ENCODE measurements around the gene KLHL6. TPM values are rescaled to one million over a fixed set of nuclear protein-coding genes. Genes with fewer than 3 reads are reported as not detected.
"Not testable (repeated sequence)": the region's sequence is repeated elsewhere in the genome, so short reads cannot be mapped to it uniquely, and the experiment has no call there.

Gene KLHL6
- total RNA-seq, 2 experiments from 2014 or later, result 32.4 to 32.6 TPM

GRCh38 chr3:183442994-183443393 is 112.5 kb downstream of the KLHL6 start:
- Mint-ChIP-seq H3K36me3 (ENCODE audit: low read depth) (no peaks in the 10 kb centered on the region), H3K4me1 (ENCODE audit: low read depth) (peaks cover 3% of the 10 kb centered on the region), H3K9me3 (peaks cover 15% of the 10 kb centered on the region), H3K27me3 (no peaks in the 10 kb centered on the region), H3K4me3 (no peak overlapping the region), H3K27ac (no peak overlapping the region)
- POLR2A ChIA-PET, result no interaction called here
- DNase-seq (no peak), ATAC-seq (no peak)
- TF ChIP-seq CTCF (IDR thresholded peaks at IDR 0.05), result no peak
- intact Hi-C loops (cut with micrococcal nuclease), result no loop called here
- CTCF ChIA-PET, result no interaction called here

- H3K27ac Mint-ChIP-seq; ATAC-seq; H3K4me3 Mint-ChIP-seq; H3K4me1 Mint-ChIP-seq (ENCODE audit: low read depth); DNase-seq; intact Hi-C loops (cut with micrococcal nuclease); H3K36me3 Mint-ChIP-seq (ENCODE audit: low read depth); H3K27me3 Mint-ChIP-seq: not testable (repeated sequence)
- ChIA-PET CTCF (interaction anchor here (1.0 kb wide), 1 partner anchor 120 kb away, joined by 3 read pairs; no protein-coding TSS in a partner anchor), POLR2A (interaction anchor here (0.6 kb wide), 1 partner anchor 289 kb away, joined by 3 read pairs; no protein-coding TSS in a partner anchor)
- H3K9me3 Mint-ChIP-seq, result peaks cover 15% of the 10 kb centered on the region
Observed at GRCh38 chr3:183440521-183440920, 115.0 kb downstream of the KLHL6 start.

DNA sequence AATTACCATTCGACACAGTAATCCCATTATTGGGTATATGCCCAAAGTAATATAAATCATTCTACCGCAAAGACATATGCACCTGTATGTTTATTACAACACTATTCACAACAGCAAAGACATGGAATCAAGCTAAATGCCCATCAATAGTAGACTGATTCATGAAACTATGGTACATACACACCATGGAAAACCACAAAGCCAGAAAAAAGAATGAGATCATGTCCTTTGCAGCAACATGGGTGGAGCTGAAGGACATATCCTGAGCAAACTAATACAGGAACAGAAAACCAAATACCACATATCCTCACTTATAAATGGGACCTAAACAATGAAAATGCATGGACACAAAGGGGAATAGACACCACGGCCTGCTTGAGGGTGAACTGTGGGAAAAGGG is 116.0 kb downstream of the KLHL6 start:
- intact Hi-C loops (cut with micrococcal nuclease), result no loop called here
- peaks cover 10% of the 10 kb centered on the region for H3K4me1 Mint-ChIP-seq (ENCODE audit: low read depth)
- ChIA-PET POLR2A (no interaction called here), CTCF (interaction anchor here (1.0 kb wide), 1 partner anchor 121 kb away, joined by 3 read pairs; no protein-coding TSS in a partner anchor)
- no peak for ATAC-seq
- no peak for DNase-seq
- H3K9me3 Mint-ChIP-seq, result peaks cover 13% of the 10 kb centered on the region
- no peak for TF ChIP-seq CTCF (IDR thresholded peaks at IDR 0.05)
- H3K4me3 Mint-ChIP-seq, result no peak overlapping the region
- no peak overlapping the region for H3K27ac Mint-ChIP-seq
- no peaks in the 10 kb centered on the region for H3K27me3 Mint-ChIP-seq
- H3K36me3 Mint-ChIP-seq (ENCODE audit: low read depth), result no peaks in the 10 kb centered on the region

DNA sequence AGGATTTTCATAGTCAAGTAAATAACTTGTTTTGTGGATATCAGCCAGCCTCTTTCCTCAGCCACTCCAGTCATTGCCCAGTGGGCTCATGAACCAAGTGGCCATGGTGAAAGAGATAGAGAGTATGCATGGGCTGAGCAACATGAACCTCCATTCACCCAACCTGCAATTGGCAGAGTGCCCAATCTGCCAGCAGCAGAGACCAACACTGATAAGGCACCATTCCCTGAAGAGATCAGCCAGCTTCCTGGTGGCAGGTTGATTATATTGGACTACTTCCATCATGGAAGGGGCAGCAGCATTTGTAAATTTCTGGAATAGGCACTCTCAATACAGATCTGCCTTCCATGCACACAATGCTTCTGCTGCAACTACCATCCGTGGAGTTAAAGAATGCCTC is 116.8 kb downstream of the KLHL6 start:
- ChIA-PET POLR2A (interaction anchor here (1.0 to 1.1 kb wide), 2 partner anchors 11 to 29 kb away, joined by 3 read pairs; no protein-coding TSS in a partner anchor), CTCF (interaction anchor here (1.0 kb wide), 1 partner anchor 9 kb away, joined by 4 read pairs; no protein-coding TSS in a partner anchor)
- no peak overlapping the region for H3K27ac Mint-ChIP-seq
- TF ChIP-seq CTCF (IDR thresholded peaks at IDR 0.05), result no peak
- no peaks in the 10 kb centered on the region for H3K36me3 Mint-ChIP-seq (ENCODE audit: low read depth)
- no peak overlapping the region for H3K4me3 Mint-ChIP-seq
- DNase-seq, result no peak
- intact Hi-C loops (cut with micrococcal nuclease), result no loop called here
- no peak for ATAC-seq
- no peaks in the 10 kb centered on the region for H3K27me3 Mint-ChIP-seq
- H3K9me3 Mint-ChIP-seq, result peaks cover 11% of the 10 kb centered on the region
- peaks cover 10% of the 10 kb centered on the region for H3K4me1 Mint-ChIP-seq (ENCODE audit: low read depth)

- no peaks in the 10 kb centered on the region for H3K27me3 Mint-ChIP-seq
- peaks cover 10% of the 10 kb centered on the region for H3K4me1 Mint-ChIP-seq (ENCODE audit: low read depth)
- intact Hi-C loops (cut with micrococcal nuclease), result no loop called here
Observed at GRCh38 chr3:183437666-183438564, 117.6 kb downstream of the KLHL6 start.

More at GRCh38 chr3:183437666-183438564, 117.6 kb downstream of the KLHL6 start:
- POLR2A ChIA-PET, result interaction anchor here (0.6 to 1.1 kb wide), 3 partner anchors 10 to 29 kb away, joined by 3 read pairs; no protein-coding TSS in a partner anchor
- Mint-ChIP-seq H3K4me3 (no peak overlapping the region), H3K36me3 (ENCODE audit: low read depth) (no peaks in the 10 kb centered on the region), H3K9me3 (peaks cover 2% of the 10 kb centered on the region), H3K27ac (no peak overlapping the region)
- DNase-seq (no peak), ATAC-seq (no peak)
- CTCF ChIA-PET, result interaction anchor here (1.0 kb wide), 1 partner anchor 10 kb away, joined by 4 read pairs; no protein-coding TSS in a partner anchor
- TF ChIP-seq CTCF (IDR thresholded peaks at IDR 0.05), result no peak

Other genes with a start within 250 kb of the KLHL6 start
- 1 to 10 TPM; 3.5 to 3.7 TPM for gene MCF2L2, start 127.1 kb downstream of the KLHL6 start, total RNA-seq
- 10 to 100 TPM; 10.5 to 10.8 TPM for gene KLHL24, start 79.9 kb upstream of the KLHL6 start, total RNA-seq
- 10 to 100 TPM; 65.0 to 67.7 TPM for gene YEATS2, start 142.1 kb upstream of the KLHL6 start, total RNA-seq